Mesendoderm (in vitro differentiated cells): ENCODE results near the gene SORCS2.

ENCODE experiments used
- DNase-seq: peaks from one replicate; pipeline ENCODE4 v3.0.0; 2013
- H2AK5ac ChIP-seq: 2 replicates; pipeline ENCODE4 v1.6.1; 2013; ENCODE audit warnings: low read length, inconsistent platforms
- H2BK120ac ChIP-seq: 2 replicates; pipeline ENCODE4 v1.6.1; 2013; ENCODE audit warnings: low read depth, mild to moderate bottlenecking, low read length, moderate library complexity, mixed read lengths
- H2BK15ac ChIP-seq: replicated peaks from 2 replicates; pipeline ENCODE4 v1.6.1; 2013; ENCODE audit warnings: low read depth, mild to moderate bottlenecking, moderate library complexity
- H2BK5ac ChIP-seq: 2 replicates; pipeline ENCODE4 v1.6.1; 2013; ENCODE audit warnings: low read length, inconsistent platforms
- H3K18ac ChIP-seq: 2 replicates; pipeline ENCODE4 v1.6.1; 2013; ENCODE audit warnings: mild to moderate bottlenecking, low read length, mixed read lengths
- H3K23ac ChIP-seq: one replicate; pipeline ENCODE4 v1.6.1; 2013; ENCODE audit warnings: low read length
- H3K27ac ChIP-seq: 2 replicates; pipeline ENCODE4 v1.5.1; 2013; ENCODE audit warnings: low read depth, mild to moderate bottlenecking, inconsistent platforms, low read length, moderate library complexity
- H3K27me3 ChIP-seq: 2 replicates; pipeline ENCODE4 v1.6.1; 2013; ENCODE audit warnings: low read length, control low read depth, mild to moderate bottlenecking, inconsistent platforms; ENCODE audit not compliant: insufficient read depth, poor library complexity
- H3K36me3 ChIP-seq: 2 replicates; pipeline ENCODE4 v1.6.1; 2013; ENCODE audit warnings: low read length, inconsistent platforms; ENCODE audit not compliant: control insufficient read depth, insufficient read depth
- H3K4ac ChIP-seq: one replicate; pipeline ENCODE4 v1.6.1; 2013; ENCODE audit warnings: low read depth, mild to moderate bottlenecking, low read length, moderate library complexity
- H3K4me1 ChIP-seq: 2 replicates; pipeline ENCODE4 v1.6.1; 2013; ENCODE audit warnings: low read depth, low read length, inconsistent platforms; ENCODE audit not compliant: control insufficient read depth
- H3K4me2 ChIP-seq: 2 replicates; pipeline ENCODE4 v1.6.1; 2013; ENCODE audit warnings: low read length
- H3K4me3 ChIP-seq: 2 replicates; pipeline ENCODE4 v1.5.1; 2013; ENCODE audit warnings: mild to moderate bottlenecking, low read length
- H3K56ac ChIP-seq: one replicate; pipeline ENCODE4 v1.6.1; 2013; ENCODE audit warnings: low read length
- H3K79me1 ChIP-seq: 2 replicates; pipeline ENCODE4 v1.6.1; 2013; ENCODE audit warnings: low read length, inconsistent platforms
- H3K79me2 ChIP-seq: 2 replicates; pipeline ENCODE4 v1.6.1; 2013; ENCODE audit warnings: mild to moderate bottlenecking, low read length; ENCODE audit not compliant: control insufficient read depth, insufficient read depth
- H3K9ac ChIP-seq: 2 replicates; pipeline ENCODE4 v1.6.1; 2013; ENCODE audit warnings: low read length, inconsistent platforms
- H4K5ac ChIP-seq: one replicate; pipeline ENCODE4 v1.6.1; 2013; ENCODE audit warnings: low read length
- H4K8ac ChIP-seq: one replicate; pipeline ENCODE4 v1.6.1; 2013; ENCODE audit warnings: low read depth, mild to moderate bottlenecking, control low read depth, low read length, moderate library complexity
- WGBS: extraction: QIAGEN DNeasy Blood & Tissue Kit; methylation state at CpG from one replicate; pipeline ENCODE4 v1.1.7; 2013; ENCODE audit warnings: low lambda C conversion rate, missing lambda C conversion rate; ENCODE audit not compliant: insufficient coverage; ENCODE audit errors: extremely low coverage; 5-methylcytosine and 5-hydroxymethylcytosine counted together

SORCS2 gene

DNA sequence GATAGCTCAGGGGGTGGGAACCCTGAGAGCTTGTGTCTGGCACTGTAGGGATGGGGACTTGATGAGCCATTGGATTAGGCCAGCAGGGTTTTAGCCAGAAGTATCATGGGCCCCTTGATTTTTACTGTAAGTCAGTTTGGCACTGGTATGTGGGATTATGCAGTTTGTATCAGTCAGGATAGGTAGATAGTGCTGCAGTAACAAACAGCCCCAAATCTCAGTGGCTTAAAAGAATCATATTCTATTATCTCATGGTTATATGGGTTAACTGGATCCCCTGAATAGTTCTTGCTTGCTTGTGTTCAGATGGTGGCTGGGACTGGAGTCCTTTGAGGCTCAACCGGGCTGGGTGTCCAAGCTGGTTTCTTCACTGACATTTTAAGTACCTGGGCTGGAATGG lies 56.5 kb downstream of the SORCS2 start:
- no peak overlapping the region for H3K18ac ChIP-seq
- no peak overlapping the region for H3K4me3 ChIP-seq
- H4K8ac ChIP-seq: no peak overlapping the region
- no peak overlapping the region for H3K4me2 ChIP-seq
- no peak overlapping the region for H2BK120ac ChIP-seq
- no peak overlapping the region for H2AK5ac ChIP-seq
- H3K23ac ChIP-seq: no peak overlapping the region
- H2BK5ac ChIP-seq: no peak overlapping the region
- no peak overlapping the region for H4K5ac ChIP-seq
- H3K27ac ChIP-seq: no peak overlapping the region
- no peak overlapping the region for H2BK15ac ChIP-seq
- H3K4ac ChIP-seq: no peak overlapping the region
- H3K36me3 ChIP-seq: no peaks in the 10 kb centered on the region
- H3K9ac ChIP-seq: no peak overlapping the region
- no CpG with 5 or more reads among the region's 1 CpG for WGBS
- no peaks in the 10 kb centered on the region for H3K27me3 ChIP-seq
- no peak overlapping the region for H3K56ac ChIP-seq
- no peaks in the 10 kb centered on the region for H3K79me2 ChIP-seq
- H3K4me1 ChIP-seq: no peaks in the 10 kb centered on the region
- DNase-seq: no peak
- no peaks in the 10 kb centered on the region for H3K79me1 ChIP-seq

DNA sequence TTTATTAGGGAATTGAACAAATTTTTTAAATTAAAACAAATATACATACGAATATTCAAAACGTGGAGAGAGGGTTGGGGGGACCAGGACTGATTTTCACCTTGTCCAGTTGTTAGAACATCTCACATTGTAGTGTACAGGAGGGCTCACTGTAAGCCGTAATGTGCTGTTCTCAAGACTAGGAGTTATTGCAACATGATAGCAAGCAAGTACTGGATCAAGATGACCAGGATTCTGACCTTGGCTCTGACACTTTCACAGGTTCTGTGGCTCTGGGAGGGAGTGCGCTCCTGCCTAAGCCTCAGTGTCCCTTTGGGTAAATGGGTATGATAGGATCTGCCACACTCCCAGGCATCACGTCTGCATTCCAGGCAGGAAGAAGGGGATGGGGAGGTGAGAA lies 59.0 kb downstream of the SORCS2 start:
- Histone ChIP-seq H3K9ac (no peak overlapping the region), H3K4me1 (no peaks in the 10 kb centered on the region), H3K27ac (no peak overlapping the region), H4K5ac (no peak overlapping the region), H3K4me2 (no peak overlapping the region), H2BK15ac (no peak overlapping the region), H3K56ac (no peak overlapping the region), H3K79me2 (no peaks in the 10 kb centered on the region), H3K4me3 (no peak overlapping the region), H3K4ac (no peak overlapping the region), H2BK5ac (no peak overlapping the region), H3K36me3 (no peaks in the 10 kb centered on the region), H3K27me3 (no peaks in the 10 kb centered on the region), H3K79me1 (no peaks in the 10 kb centered on the region), H2AK5ac (no peak overlapping the region), H4K8ac (no peak overlapping the region), H2BK120ac (no peak overlapping the region), H3K23ac (no peak overlapping the region), H3K18ac (no peak overlapping the region)
- no CpG with 5 or more reads among the region's 5 CpGs for WGBS
- no peak for DNase-seq

DNA sequence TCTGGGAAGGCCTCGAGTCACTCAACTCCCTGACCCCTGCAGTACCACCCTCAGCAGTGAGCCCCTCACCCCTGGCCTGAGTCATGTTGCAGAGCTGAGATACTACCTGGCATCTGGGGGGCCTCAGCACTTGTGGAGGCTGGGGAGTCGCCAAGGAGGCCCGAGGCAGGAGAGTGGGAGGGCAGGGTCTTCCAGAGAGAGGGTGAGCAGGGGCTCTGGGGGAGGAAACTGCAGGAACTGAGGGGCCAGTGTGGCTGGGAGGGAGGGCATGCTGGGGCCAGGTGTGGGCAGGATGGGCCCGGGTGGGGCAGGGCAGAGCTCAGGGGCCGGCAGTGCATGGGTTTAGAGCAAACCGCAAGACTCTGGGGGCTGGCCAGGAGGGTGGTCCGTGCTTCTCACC lies 59.7 kb downstream of the SORCS2 start:
- no peaks in the 10 kb centered on the region for H3K27me3 ChIP-seq
- H3K4ac ChIP-seq: no peak overlapping the region
- H2AK5ac ChIP-seq: no peak overlapping the region
- H4K8ac ChIP-seq: no peak overlapping the region
- no peak overlapping the region for H3K4me2 ChIP-seq
- H2BK120ac ChIP-seq: no peak overlapping the region
- H3K4me1 ChIP-seq: no peaks in the 10 kb centered on the region
- no peak overlapping the region for H2BK5ac ChIP-seq
- H3K36me3 ChIP-seq: no peaks in the 10 kb centered on the region
- H2BK15ac ChIP-seq: no peak overlapping the region
- H3K27ac ChIP-seq: no peak overlapping the region
- H3K79me1 ChIP-seq: no peaks in the 10 kb centered on the region
- no peak overlapping the region for H3K23ac ChIP-seq
- H3K9ac ChIP-seq: no peak overlapping the region
- no peak overlapping the region for H3K56ac ChIP-seq
- H3K79me2 ChIP-seq: no peaks in the 10 kb centered on the region
- no peak overlapping the region for H3K18ac ChIP-seq
- no peak overlapping the region for H4K5ac ChIP-seq
- H3K4me3 ChIP-seq: no peak overlapping the region
- WGBS: no CpG with 5 or more reads among the region's 7 CpGs
- no peak for DNase-seq

DNA sequence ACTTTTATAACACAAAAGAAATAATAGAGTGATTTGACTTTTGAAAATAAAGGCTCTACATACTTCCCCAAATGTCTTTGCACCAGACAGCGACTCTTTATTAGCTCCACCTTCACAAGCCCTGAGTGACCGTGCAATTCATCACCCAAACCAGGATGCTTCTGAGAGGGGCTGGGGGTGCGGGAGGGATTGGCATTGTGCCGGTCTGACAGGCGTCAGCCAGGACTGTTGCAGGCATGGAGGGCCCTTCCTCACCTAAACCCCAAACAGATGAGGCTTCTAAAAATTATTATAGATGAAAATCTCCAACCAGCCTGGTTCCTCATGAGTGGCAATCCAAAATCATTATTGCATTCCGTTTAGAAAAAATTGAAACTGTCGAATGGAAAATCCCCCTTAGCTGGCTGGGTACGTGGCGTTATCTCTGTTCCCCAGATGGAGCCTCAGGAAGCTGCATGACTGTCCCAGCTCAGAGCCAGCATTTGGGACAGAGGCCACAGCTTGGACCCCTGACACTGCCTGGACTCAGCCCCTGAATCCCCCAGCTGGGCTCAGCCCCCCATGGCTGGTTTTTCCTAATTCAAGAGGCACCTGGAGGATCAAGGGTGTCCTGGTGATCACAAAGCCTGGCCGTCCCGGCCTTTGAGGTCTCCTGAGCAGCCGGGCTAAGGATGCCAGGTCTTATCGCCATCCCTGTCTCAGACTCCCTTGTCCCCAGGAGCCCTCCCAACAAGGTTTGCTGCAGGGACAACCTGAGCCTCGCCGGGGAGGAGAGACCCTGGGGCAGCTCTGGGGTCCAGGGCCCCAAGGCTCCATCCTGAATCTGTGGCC lies 60.4 kb downstream of the SORCS2 start:
- Histone ChIP-seq H3K18ac (no peak overlapping the region), H3K79me1 (no peaks in the 10 kb centered on the region), H3K27me3 (no peaks in the 10 kb centered on the region), H3K4ac (no peak overlapping the region), H2BK120ac (no peak overlapping the region), H3K79me2 (no peaks in the 10 kb centered on the region), H3K4me3 (no peak overlapping the region), H3K9ac (no peak overlapping the region), H4K8ac (no peak overlapping the region), H3K4me2 (no peak overlapping the region), H3K36me3 (no peaks in the 10 kb centered on the region), H2BK5ac (no peak overlapping the region), H3K56ac (no peak overlapping the region), H4K5ac (no peak overlapping the region), H3K27ac (no peak overlapping the region), H2BK15ac (no peak overlapping the region), H3K23ac (no peak overlapping the region), H2AK5ac (no peak overlapping the region), H3K4me1 (no peaks in the 10 kb centered on the region)
- WGBS: no CpG with 5 or more reads among the region's 15 CpGs
- no peak for DNase-seq

DNA sequence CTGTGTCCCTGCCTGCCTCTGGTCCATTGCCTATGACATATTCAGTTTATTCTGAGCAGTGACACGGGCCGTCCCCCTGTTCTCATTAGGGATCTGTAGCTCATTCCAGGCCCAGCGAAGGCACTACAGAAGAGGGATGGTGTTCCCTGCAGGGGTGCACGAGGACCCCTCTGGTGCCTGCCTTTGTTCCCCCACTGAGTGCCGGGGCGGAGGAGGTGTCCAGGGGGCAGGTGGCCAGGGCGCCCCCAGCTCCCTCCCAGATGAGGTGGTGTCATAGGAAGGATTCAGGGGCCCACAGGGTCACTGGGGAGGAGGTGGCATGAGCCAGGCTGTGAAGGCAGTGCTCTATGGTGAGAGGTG lies 61.0 kb downstream of the SORCS2 start:
- H3K4me1 ChIP-seq: no peaks in the 10 kb centered on the region
- no CpG with 5 or more reads among the region's 7 CpGs for WGBS
- no peak overlapping the region for H3K27ac ChIP-seq
- H3K56ac ChIP-seq: no peak overlapping the region
- no peak overlapping the region for H2AK5ac ChIP-seq
- no peak overlapping the region for H2BK5ac ChIP-seq
- no peaks in the 10 kb centered on the region for H3K79me1 ChIP-seq
- H2BK120ac ChIP-seq: no peak overlapping the region
- no peak overlapping the region for H3K4ac ChIP-seq
- H3K79me2 ChIP-seq: no peaks in the 10 kb centered on the region
- H3K23ac ChIP-seq: no peak overlapping the region
- no peak overlapping the region for H2BK15ac ChIP-seq
- no peak overlapping the region for H3K9ac ChIP-seq
- H3K4me2 ChIP-seq: no peak overlapping the region
- H3K27me3 ChIP-seq: no peaks in the 10 kb centered on the region
- no peak overlapping the region for H4K8ac ChIP-seq
- no peak for DNase-seq
- no peak overlapping the region for H4K5ac ChIP-seq
- H3K18ac ChIP-seq: no peak overlapping the region
- no peaks in the 10 kb centered on the region for H3K36me3 ChIP-seq
- no peak overlapping the region for H3K4me3 ChIP-seq

DNA sequence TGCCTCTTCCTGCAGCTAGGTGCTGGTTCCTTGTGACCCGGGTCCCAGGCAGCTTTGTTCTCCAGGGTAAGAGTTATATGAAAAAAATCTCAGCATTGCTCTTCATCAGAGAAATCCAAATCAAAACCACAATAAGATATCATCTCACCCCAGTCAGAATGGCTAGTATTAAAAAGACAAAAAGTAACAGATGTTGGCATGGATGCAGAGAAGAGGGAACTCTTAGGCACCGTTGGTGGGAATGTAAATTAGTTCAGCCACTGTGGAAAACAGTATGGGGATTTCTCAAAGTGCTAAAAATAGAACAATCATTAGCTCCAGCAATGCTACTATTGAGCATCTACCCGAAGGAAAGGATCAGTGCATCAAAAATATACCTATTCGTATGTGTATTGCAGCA lies 61.5 kb downstream of the SORCS2 start:
- Histone ChIP-seq H3K9ac (no peak overlapping the region), H3K23ac (no peak overlapping the region), H2AK5ac (no peak overlapping the region), H2BK15ac (no peak overlapping the region), H4K8ac (no peak overlapping the region), H3K27ac (no peak overlapping the region), H3K79me1 (no peaks in the 10 kb centered on the region), H4K5ac (no peak overlapping the region), H2BK120ac (no peak overlapping the region), H3K27me3 (no peaks in the 10 kb centered on the region), H3K56ac (no peak overlapping the region), H2BK5ac (no peak overlapping the region), H3K79me2 (no peaks in the 10 kb centered on the region), H3K4ac (no peak overlapping the region), H3K4me1 (no peaks in the 10 kb centered on the region), H3K36me3 (no peaks in the 10 kb centered on the region), H3K4me2 (no peak overlapping the region), H3K18ac (no peak overlapping the region), H3K4me3 (no peak overlapping the region)
- no CpG with 5 or more reads among the region's 4 CpGs for WGBS
- DNase-seq: no peak
